Measurements from ENCODE around the gene BTLA. TPM values are rescaled to one million over a fixed set of nuclear protein-coding genes. Genes with fewer than 3 reads are reported as not detected.

BTLA gene
- total RNA-seq, 4 donors from 2014 or later = 0.22 to 0.57 (median 0.41) TPM; not detected in 1

- no peaks in the 10 kb centered on the region for H3K4me1 ChIP-seq
- H3K36me3 ChIP-seq = no peaks in the 10 kb centered on the region
- no peak overlapping the region for H3K4me3 ChIP-seq
- WGBS, 2 donors = 79 to 83% methylated on average over 4 of the region's 4 CpGs
- H3K27ac ChIP-seq = no peak overlapping the region
- no peak for DNase-seq
- H3K9me3 ChIP-seq = no peaks in the 10 kb centered on the region
- TF ChIP-seq CTCF (IDR thresholded peaks at IDR 0.05) (no peak), POLR2A (IDR thresholded peaks at IDR 0.05) (no peak)
- intact Hi-C loops (cut with DNase I) = no loop called here
- H3K27me3 ChIP-seq = no peaks in the 10 kb centered on the region
These were observed 27.5 kb downstream of the BTLA start for GRCh38 chr3:112471596-112472325.

GRCh38 chr3:112470788-112471187 lies 28.5 kb downstream of the BTLA start:
- no peak for TF ChIP-seq CTCF (IDR thresholded peaks at IDR 0.05)
- no peak for TF ChIP-seq POLR2A (IDR thresholded peaks at IDR 0.05)
- no peaks in the 10 kb centered on the region for H3K36me3 ChIP-seq

GRCh38 chr3:112469671-112470070 lies 29.6 kb downstream of the BTLA start:
- DNase-seq = no peak
- no peaks in the 10 kb centered on the region for H3K27me3 ChIP-seq
- H3K4me3 ChIP-seq = no peak overlapping the region
- intact Hi-C loops (cut with DNase I) = no loop called here
- no peak for TF ChIP-seq CTCF (IDR thresholded peaks at IDR 0.05)
- TF ChIP-seq POLR2A (IDR thresholded peaks at IDR 0.05) = no peak
- no peaks in the 10 kb centered on the region for H3K36me3 ChIP-seq
- no peak overlapping the region for H3K27ac ChIP-seq
- peaks cover 0 to 5% (median 0%) of the 10 kb centered on the region in 3 donors for H3K4me1 ChIP-seq
- H3K9me3 ChIP-seq = no peaks in the 10 kb centered on the region

More at GRCh38 chr3:112470788-112471187, 28.5 kb downstream of the BTLA start:
- Histone ChIP-seq H3K9me3 (no peaks in the 10 kb centered on the region), H3K4me3 (no peak overlapping the region), H3K27me3 (no peaks in the 10 kb centered on the region), H3K4me1 (no peaks in the 10 kb centered on the region), H3K27ac (no peak overlapping the region)
- DNase-seq = no peak
- intact Hi-C loops (cut with DNase I) = no loop called here
- 82 to 87% methylated on average over 4 of the region's 4 CpGs for WGBS, 2 donors

GRCh38 chr3:112467539-112467938 lies 31.7 kb downstream of the BTLA start:
- intact Hi-C loops (cut with DNase I) = no loop called here

More at GRCh38 chr3:112467539-112467938, 31.7 kb downstream of the BTLA start:
- H3K9me3 ChIP-seq = no peaks in the 10 kb centered on the region
- DNase-seq = no peak
- H3K4me1 ChIP-seq = peaks cover 0 to 8% (median 0%) of the 10 kb centered on the region in 3 donors
- 33% methylated on average over 1 of the region's 1 CpG; no CpG with 5 or more reads in 1 of the 2 donors for WGBS, 2 donors
- H3K36me3 ChIP-seq = no peaks in the 10 kb centered on the region
- no peak overlapping the region for H3K27ac ChIP-seq
- H3K27me3 ChIP-seq = no peaks in the 10 kb centered on the region
- no peak overlapping the region for H3K4me3 ChIP-seq
- no peak for TF ChIP-seq CTCF (IDR thresholded peaks at IDR 0.05)
- no peak for TF ChIP-seq POLR2A (IDR thresholded peaks at IDR 0.05)
